SK-N-SH (cell line): ENCODE measurements around the gene AMACR.

Experiments used
- CHD2 ChIP-seq: fragments of 150-350 bp; IDR thresholded peaks from 2 replicates; pipeline ENCODE4 v1.6.1; 2018; ENCODE audit warnings: low read length; ENCODE audit not compliant: partially characterized antibody
- EP300 ChIP-seq, 2 experiments: IDR thresholded peaks; 2 replicates each; pipeline versions ENCODE4 v1.4.0 to v1.6.1; 2012; ENCODE audit warnings: borderline replicate concordance in 1 of 2, low read depth in 1 of 2, low read length in 1 of 2
- GABPA ChIP-seq: IDR thresholded peaks from 2 replicates; pipeline ENCODE4 v1.4.0; 2012; ENCODE audit warnings: low read depth, mild to moderate bottlenecking
- JUND ChIP-seq: IDR thresholded peaks from 2 replicates; pipeline ENCODE4 v1.4.0; 2012
- POLR2AphosphoS5 ChIP-seq: IDR thresholded peaks from 2 replicates; pipeline ENCODE4 v1.6.1; 2012; ENCODE audit warnings: low read depth, low read length
- RFX5 ChIP-seq: IDR thresholded peaks from 2 replicates; pipeline ENCODE4 v1.6.1; 2012; ENCODE audit warnings: mild to moderate bottlenecking, improper control_type of control experiment, low read length
- SIN3A ChIP-seq: IDR thresholded peaks from 2 replicates; pipeline ENCODE4 v1.6.1; 2012; ENCODE audit warnings: low read depth, mild to moderate bottlenecking, low read length, moderate library complexity, borderline replicate concordance
- TF ChIP-seq, protein P1 (sequence below): fragments of 200-600 bp; sonication (generic); IDR thresholded peaks from 2 replicates; pipeline ENCODE4 v1.6.1; 2017; ENCODE audit warnings: antibody characterized with exemption, mild to moderate bottlenecking, moderate library complexity
- TF ChIP-seq, protein P2 (sequence below): IDR thresholded peaks from 2 replicates; pipeline ENCODE4 v1.6.1; 2012; ENCODE audit warnings: mild to moderate bottlenecking, low read depth, low read length, moderate library complexity
- TF ChIP-seq, protein P3 (sequence below): IDR thresholded peaks from 2 replicates; pipeline ENCODE4; 2012

DNA sequence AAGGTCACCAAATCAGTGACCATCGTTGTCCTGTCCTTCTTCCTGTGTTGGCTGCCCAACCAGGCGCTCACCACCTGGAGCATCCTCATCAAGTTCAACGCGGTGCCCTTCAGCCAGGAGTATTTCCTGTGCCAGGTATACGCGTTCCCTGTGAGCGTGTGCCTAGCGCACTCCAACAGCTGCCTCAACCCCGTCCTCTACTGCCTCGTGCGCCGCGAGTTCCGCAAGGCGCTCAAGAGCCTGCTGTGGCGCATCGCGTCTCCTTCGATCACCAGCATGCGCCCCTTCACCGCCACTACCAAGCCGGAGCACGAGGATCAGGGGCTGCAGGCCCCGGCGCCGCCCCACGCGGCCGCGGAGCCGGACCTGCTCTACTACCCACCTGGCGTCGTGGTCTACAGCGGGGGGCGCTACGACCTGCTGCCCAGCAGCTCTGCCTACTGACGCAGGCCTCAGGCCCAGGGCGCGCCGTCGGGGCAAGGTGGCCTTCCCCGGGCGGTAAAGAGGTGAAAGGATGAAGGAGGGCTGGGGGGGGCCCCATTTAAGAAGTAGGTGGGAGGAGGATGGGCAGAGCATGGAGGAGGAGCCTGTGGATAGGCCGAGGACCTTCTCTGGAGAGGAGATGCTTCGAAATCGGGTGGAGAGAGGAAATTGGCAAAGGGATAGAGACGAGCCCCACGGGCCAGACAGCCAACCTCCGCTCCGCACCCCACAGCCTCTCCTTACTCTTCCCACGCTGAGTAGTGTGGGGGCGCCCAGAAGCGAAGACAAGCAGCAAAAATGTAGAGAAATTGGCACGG is 69.9 kb downstream of the AMACR start:
- TF ChIP-seq, protein P1, sequence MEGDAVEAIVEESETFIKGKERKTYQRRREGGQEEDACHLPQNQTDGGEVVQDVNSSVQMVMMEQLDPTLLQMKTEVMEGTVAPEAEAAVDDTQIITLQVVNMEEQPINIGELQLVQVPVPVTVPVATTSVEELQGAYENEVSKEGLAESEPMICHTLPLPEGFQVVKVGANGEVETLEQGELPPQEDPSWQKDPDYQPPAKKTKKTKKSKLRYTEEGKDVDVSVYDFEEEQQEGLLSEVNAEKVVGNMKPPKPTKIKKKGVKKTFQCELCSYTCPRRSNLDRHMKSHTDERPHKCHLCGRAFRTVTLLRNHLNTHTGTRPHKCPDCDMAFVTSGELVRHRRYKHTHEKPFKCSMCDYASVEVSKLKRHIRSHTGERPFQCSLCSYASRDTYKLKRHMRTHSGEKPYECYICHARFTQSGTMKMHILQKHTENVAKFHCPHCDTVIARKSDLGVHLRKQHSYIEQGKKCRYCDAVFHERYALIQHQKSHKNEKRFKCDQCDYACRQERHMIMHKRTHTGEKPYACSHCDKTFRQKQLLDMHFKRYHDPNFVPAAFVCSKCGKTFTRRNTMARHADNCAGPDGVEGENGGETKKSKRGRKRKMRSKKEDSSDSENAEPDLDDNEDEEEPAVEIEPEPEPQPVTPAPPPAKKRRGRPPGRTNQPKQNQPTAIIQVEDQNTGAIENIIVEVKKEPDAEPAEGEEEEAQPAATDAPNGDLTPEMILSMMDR = no peak
- TF ChIP-seq EP300 (IDR thresholded peaks at IDR 0.05; ENCODE audit: borderline replicate concordance in 1 of 2, low read depth in 1 of 2, low read length in 1 of 2) = no peak
- TF ChIP-seq SIN3A = no peak
- TF ChIP-seq GABPA = no peak
- no peak for TF ChIP-seq JUND
- TF ChIP-seq RFX5 = no peak
- TF ChIP-seq, protein P2, sequence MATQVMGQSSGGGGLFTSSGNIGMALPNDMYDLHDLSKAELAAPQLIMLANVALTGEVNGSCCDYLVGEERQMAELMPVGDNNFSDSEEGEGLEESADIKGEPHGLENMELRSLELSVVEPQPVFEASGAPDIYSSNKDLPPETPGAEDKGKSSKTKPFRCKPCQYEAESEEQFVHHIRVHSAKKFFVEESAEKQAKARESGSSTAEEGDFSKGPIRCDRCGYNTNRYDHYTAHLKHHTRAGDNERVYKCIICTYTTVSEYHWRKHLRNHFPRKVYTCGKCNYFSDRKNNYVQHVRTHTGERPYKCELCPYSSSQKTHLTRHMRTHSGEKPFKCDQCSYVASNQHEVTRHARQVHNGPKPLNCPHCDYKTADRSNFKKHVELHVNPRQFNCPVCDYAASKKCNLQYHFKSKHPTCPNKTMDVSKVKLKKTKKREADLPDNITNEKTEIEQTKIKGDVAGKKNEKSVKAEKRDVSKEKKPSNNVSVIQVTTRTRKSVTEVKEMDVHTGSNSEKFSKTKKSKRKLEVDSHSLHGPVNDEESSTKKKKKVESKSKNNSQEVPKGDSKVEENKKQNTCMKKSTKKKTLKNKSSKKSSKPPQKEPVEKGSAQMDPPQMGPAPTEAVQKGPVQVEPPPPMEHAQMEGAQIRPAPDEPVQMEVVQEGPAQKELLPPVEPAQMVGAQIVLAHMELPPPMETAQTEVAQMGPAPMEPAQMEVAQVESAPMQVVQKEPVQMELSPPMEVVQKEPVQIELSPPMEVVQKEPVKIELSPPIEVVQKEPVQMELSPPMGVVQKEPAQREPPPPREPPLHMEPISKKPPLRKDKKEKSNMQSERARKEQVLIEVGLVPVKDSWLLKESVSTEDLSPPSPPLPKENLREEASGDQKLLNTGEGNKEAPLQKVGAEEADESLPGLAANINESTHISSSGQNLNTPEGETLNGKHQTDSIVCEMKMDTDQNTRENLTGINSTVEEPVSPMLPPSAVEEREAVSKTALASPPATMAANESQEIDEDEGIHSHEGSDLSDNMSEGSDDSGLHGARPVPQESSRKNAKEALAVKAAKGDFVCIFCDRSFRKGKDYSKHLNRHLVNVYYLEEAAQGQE = no peak
- TF ChIP-seq CHD2 = no peak
- TF ChIP-seq POLR2AphosphoS5 = no peak
- TF ChIP-seq, protein P3, sequence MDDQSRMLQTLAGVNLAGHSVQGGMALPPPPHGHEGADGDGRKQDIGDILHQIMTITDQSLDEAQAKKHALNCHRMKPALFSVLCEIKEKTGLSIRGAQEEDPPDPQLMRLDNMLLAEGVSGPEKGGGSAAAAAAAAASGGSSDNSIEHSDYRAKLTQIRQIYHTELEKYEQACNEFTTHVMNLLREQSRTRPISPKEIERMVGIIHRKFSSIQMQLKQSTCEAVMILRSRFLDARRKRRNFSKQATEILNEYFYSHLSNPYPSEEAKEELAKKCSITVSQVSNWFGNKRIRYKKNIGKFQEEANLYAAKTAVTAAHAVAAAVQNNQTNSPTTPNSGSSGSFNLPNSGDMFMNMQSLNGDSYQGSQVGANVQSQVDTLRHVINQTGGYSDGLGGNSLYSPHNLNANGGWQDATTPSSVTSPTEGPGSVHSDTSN = no peak
